GM13977 (cell line): ENCODE measurements around the gene TNN.

ENCODE experiments used
- DNase-seq: peaks from one replicate; pipeline ENCODE4 v3.0.0; 2012; ENCODE audit warnings: low spot score
- CTCF ChIP-seq: IDR thresholded peaks from 2 replicates; pipeline ENCODE4 v1.5.1; 2012; ENCODE audit warnings: mild to moderate bottlenecking, control low read depth; ENCODE audit not compliant: insufficient read depth; ENCODE audit errors: extremely low read depth, missing control alignments
- in situ Hi-C: fragments of 300-500 bp; cut with MboI; formaldehyde crosslinking; loops from one replicate; pipeline ENCODE4 v1.12.0; 2022; ENCODE audit warnings: low sequenced_read_pairs, low pct_unique_long_range_greater_than_20kb, mixed read lengths, inconsistent platforms; ENCODE audit not compliant: unreplicated experiment

TNN gene

GRCh38 chr1:175128523-175128922 is 60.9 kb downstream of the TNN start:
- no peak for TF ChIP-seq CTCF
- in situ Hi-C loops: loop anchor here (10.0 to 25.0 kb wide), 2 partner anchors 84 to 341 kb away; no protein-coding TSS in a partner anchor

DNA sequence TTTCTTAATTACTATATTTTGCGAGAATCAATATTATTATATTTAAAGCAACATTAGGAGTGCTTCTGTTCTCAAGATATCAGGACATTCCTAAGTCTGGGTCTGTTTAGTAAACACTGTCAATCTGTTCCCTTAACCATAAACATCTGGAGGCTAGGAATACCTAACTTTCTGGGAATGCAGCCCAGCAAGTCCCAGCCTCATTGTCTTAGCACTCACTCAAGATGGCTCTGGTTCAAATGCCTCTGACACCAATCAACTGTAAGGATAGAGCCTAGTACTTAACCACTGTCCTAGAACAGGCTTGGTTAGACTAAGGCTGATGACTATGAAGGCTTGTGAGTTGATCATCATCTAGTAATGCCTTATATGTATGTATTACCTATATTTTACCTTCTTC is 61.5 kb downstream of the TNN start:
- TF ChIP-seq CTCF: no peak
- no peak for DNase-seq
- in situ Hi-C loops: loop anchor here (10.0 to 25.0 kb wide), 2 partner anchors 84 to 342 kb away; no protein-coding TSS in a partner anchor

More at GRCh38 chr1:175128523-175128922, 60.9 kb downstream of the TNN start:
- no peak for DNase-seq

- in situ Hi-C loops: loop anchor here (10.0 to 25.0 kb wide), 2 partner anchors 85 to 342 kb away; no protein-coding TSS in a partner anchor
- DNase-seq: no peak
Measured at GRCh38 chr1:175129644-175129996, 62.0 kb downstream of the TNN start.

DNA sequence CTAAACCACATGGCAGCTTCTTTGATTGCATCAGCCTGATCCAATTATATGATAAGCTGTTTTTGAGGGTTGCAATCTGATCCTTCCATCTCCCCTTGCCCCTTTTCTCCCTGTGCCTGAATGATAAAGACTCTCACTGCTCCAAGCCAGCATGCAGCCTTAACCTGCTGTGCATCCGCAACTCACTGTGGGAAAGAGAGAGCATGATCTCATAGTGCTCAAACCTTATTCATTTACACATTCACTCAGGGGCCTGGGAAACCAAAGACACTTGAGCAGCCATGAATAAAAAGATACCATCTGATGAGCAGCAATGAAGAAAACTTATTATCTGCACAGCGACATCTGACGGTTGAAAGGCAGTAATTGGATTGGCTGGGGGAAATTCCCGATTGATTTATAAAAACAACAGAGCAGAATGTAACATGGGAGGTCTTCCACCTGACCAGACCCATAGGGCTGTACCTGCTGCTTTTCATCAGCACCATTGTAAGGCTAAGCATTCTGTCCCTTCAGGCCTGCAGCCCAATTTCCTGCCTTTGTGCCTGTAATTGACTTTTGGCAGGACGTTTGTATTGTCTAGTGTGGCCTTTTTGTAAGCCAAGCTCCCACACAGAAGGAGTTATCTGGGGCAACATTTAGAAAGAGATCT is 62.5 kb downstream of the TNN start:
- in situ Hi-C loops: loop anchor here (10.0 to 25.0 kb wide), 2 partner anchors 85 to 343 kb away; no protein-coding TSS in a partner anchor
- TF ChIP-seq CTCF: no peak
- DNase-seq: no peak

More at GRCh38 chr1:175129644-175129996, 62.0 kb downstream of the TNN start:
- no peak for TF ChIP-seq CTCF

GRCh38 chr1:175130649-175131045 is 63.0 kb downstream of the TNN start:
- in situ Hi-C loops: loop anchor here (25.0 kb wide), 1 partner anchor 343 kb away; no protein-coding TSS in a partner anchor
- DNase-seq: no peak
- TF ChIP-seq CTCF: no peak

GRCh38 chr1:175131095-175131494 is 63.5 kb downstream of the TNN start:
- no peak for DNase-seq
- in situ Hi-C loops: loop anchor here (25.0 kb wide), 1 partner anchor 344 kb away; no protein-coding TSS in a partner anchor

More at GRCh38 chr1:175131095-175131494, 63.5 kb downstream of the TNN start:
- no peak for TF ChIP-seq CTCF
